GM23338 (cell line): ENCODE measurements around the gene CCL14. TPM values are rescaled to one million over a fixed set of nuclear protein-coding genes. Genes with fewer than 3 reads are reported as not detected.

Source experiments
- ATAC-seq: fragments of 200-7000 bp; cut with Tn5 transposase; 3 replicates; pipeline ENCODE4 v1.9.1; 2020
- DNase-seq: peaks from one replicate; pipeline ENCODE4 v3.0.0-alpha.2; 2015; ENCODE audit warnings: low spot score
- H2AFZ ChIP-seq: fragments of 200-600 bp; sonication (generic); 2 replicates; pipeline ENCODE4 v1.8.0; 2016; ENCODE audit warnings: antibody characterized with exemption, mild to moderate bottlenecking, moderate library complexity
- H3F3A ChIP-seq: fragments of 200-600 bp; sonication (generic); replicated peaks from 2 replicates; pipeline ENCODE4 v1.8.0; 2017; ENCODE audit warnings: antibody characterized with exemption, mixed run types, low read depth
- H3K27ac ChIP-seq: fragments of 200-600 bp; sonication (generic); 2 replicates; pipeline ENCODE4 v1.6.1; 2016; ENCODE audit warnings: low read depth
- H3K27me3 ChIP-seq: fragments of 200-600 bp; sonication (generic); 2 replicates; pipeline ENCODE4 v1.8.0; 2016; ENCODE audit warnings: mild to moderate bottlenecking, mixed run types, moderate library complexity; ENCODE audit not compliant: insufficient read depth
- H3K36me3 ChIP-seq: fragments of 200-600 bp; sonication (generic); 2 replicates; pipeline ENCODE4 v1.8.0; 2016; ENCODE audit warnings: mild to moderate bottlenecking; ENCODE audit not compliant: insufficient read depth
- H3K4me1 ChIP-seq: fragments of 200-600 bp; sonication (generic); 2 replicates; pipeline ENCODE4 v1.8.0; 2016; ENCODE audit warnings: mild to moderate bottlenecking, moderate library complexity; ENCODE audit not compliant: insufficient read depth
- H3K4me2 ChIP-seq: fragments of 200-600 bp; sonication (generic); 2 replicates; pipeline ENCODE4 v1.7.1; 2017; ENCODE audit warnings: mixed run types
- H3K4me3 ChIP-seq: fragments of 200-600 bp; sonication (generic); 2 replicates; pipeline ENCODE4 v1.6.1; 2016; ENCODE audit warnings: mixed run types
- H3K79me2 ChIP-seq: fragments of 200-600 bp; sonication (generic); replicated peaks from 2 replicates; pipeline ENCODE4 v1.8.0; 2017; ENCODE audit warnings: mild to moderate bottlenecking; ENCODE audit not compliant: insufficient read depth
- H3K9me2 ChIP-seq: fragments of 200-600 bp; sonication (generic); 2 replicates; pipeline ENCODE4 v1.8.0; 2017; ENCODE audit not compliant: insufficient read depth
- H4K20me1 ChIP-seq: fragments of 200-600 bp; sonication (generic); replicated peaks from 2 replicates; pipeline ENCODE4 v1.8.0; 2017; ENCODE audit warnings: mild to moderate bottlenecking; ENCODE audit not compliant: insufficient read depth
- H3K27ac Mint-ChIP-seq: 2 replicates; pipeline ENCODE4 v1.8.0; 2020; ENCODE audit warnings: inconsistent platforms, mild to moderate bottlenecking, moderate library complexity, mixed read lengths
- H3K27me3 Mint-ChIP-seq: 3 replicates; pipeline ENCODE4 v1.8.0; 2022; ENCODE audit warnings: low read depth, mild to moderate bottlenecking, moderate library complexity, mixed read lengths, inconsistent platforms; ENCODE audit not compliant: insufficient read depth, poor library complexity
- H3K36me3 Mint-ChIP-seq: 3 replicates; pipeline ENCODE4 v1.8.0; 2021; ENCODE audit warnings: low read depth, mild to moderate bottlenecking, inconsistent platforms, moderate library complexity, mixed read lengths
- H3K4me1 Mint-ChIP-seq: 3 replicates; pipeline ENCODE4 v1.8.0; 2020; ENCODE audit warnings: mild to moderate bottlenecking, inconsistent platforms, mixed read lengths
- H3K4me3 Mint-ChIP-seq: 3 replicates; pipeline ENCODE4 v1.8.0; 2021; ENCODE audit warnings: moderate library complexity, mild to moderate bottlenecking, inconsistent platforms, mixed read lengths
- H3K9me3 Mint-ChIP-seq: 3 replicates; pipeline ENCODE4 v1.8.0; 2020; ENCODE audit warnings: moderate library complexity, mild to moderate bottlenecking, inconsistent platforms, mixed read lengths
- CREB1 ChIP-seq: fragments of 250-450 bp; sonication (Bioruptor Pico); IDR thresholded peaks from 2 replicates; pipeline ENCODE4 v1.5.0; 2020; ENCODE audit warnings: low read depth, mild to moderate bottlenecking, moderate library complexity
- EZH2 ChIP-seq: fragments of 200-600 bp; sonication (generic); IDR thresholded peaks from one replicate; pipeline ENCODE4 v1.8.0; 2017; ENCODE audit warnings: antibody characterized with exemption, mild to moderate bottlenecking, low read depth; ENCODE audit not compliant: unreplicated experiment
- EZH2phosphoT487 ChIP-seq: fragments of 200-600 bp; sonication (generic); IDR thresholded peaks from one replicate; pipeline ENCODE4 v1.8.1; 2018; ENCODE audit warnings: antibody characterized with exemption; ENCODE audit not compliant: unreplicated experiment
- JUNB ChIP-seq: IDR thresholded peaks from one replicate; pipeline ENCODE4 v1.6.1; 2016; ENCODE audit warnings: antibody characterized with exemption; ENCODE audit not compliant: unreplicated experiment
- NANOG ChIP-seq: IDR thresholded peaks from 2 replicates; pipeline ENCODE4 v1.6.1; 2016; ENCODE audit warnings: antibody characterized with exemption, borderline replicate concordance
- POLR2AphosphoS5 ChIP-seq: IDR thresholded peaks from 2 replicates; pipeline ENCODE4 v1.6.1; 2016; ENCODE audit warnings: antibody characterized with exemption, low read depth
- ZNF114 ChIP-seq: fragments of 250-450 bp; sonication (Bioruptor Pico); IDR thresholded peaks from 2 replicates; pipeline ENCODE4 v1.5.0; 2020; ENCODE audit warnings: mild to moderate bottlenecking, moderate library complexity
- polyA plus RNA-seq: library from polyadenylated mRNA; unstranded; fragments of >200 nt; fragmentation: Nextera tagmentation; extraction: Ambion mirVana; gene quantifications from 2 replicates; pipeline ENCODE4 v1.2.1, GENCODE V29; 2016
- total RNA-seq: library from RNA; depleted of rRNA; stranded (reverse); fragments of >200 nt; shearing (Covaris generic); gene quantifications from 2 replicates; pipeline ENCODE4 v1.2.3, GENCODE V29; 2014
- TF ChIP-seq, protein P1 (sequence below): fragments of 250-450 bp; sonication (Bioruptor Pico); IDR thresholded peaks from 2 replicates; pipeline ENCODE4 v1.5.0; 2020; ENCODE audit warnings: mild to moderate bottlenecking, moderate library complexity
- TF ChIP-seq, protein P2 (sequence below): IDR thresholded peaks from 2 replicates; pipeline ENCODE4 v1.6.1; 2016; ENCODE audit warnings: antibody characterized with exemption
- TF ChIP-seq, protein P3 (sequence below), 2 experiments: fragments of 200-600 bp in 1 of 2; sonication (generic) in 1 of 2; conservative IDR thresholded peaks; 2 replicates each; pipeline versions ENCODE4 v1.5.1 to v1.6.1; 2016 to 2017; ENCODE audit warnings: antibody characterized with exemption in 2 of 2, low read depth in 2 of 2, mild to moderate bottlenecking in 2 of 2, moderate library complexity in 1 of 2
- TF ChIP-seq, protein P4 (sequence below): IDR thresholded peaks from one replicate; pipeline ENCODE4 v1.6.1; 2018; ENCODE audit warnings: antibody characterized with exemption; ENCODE audit not compliant: unreplicated experiment

The CCL14 gene
- total and polyA plus RNA-seq, 2 experiments from 2014 or later, result not detected

DNA sequence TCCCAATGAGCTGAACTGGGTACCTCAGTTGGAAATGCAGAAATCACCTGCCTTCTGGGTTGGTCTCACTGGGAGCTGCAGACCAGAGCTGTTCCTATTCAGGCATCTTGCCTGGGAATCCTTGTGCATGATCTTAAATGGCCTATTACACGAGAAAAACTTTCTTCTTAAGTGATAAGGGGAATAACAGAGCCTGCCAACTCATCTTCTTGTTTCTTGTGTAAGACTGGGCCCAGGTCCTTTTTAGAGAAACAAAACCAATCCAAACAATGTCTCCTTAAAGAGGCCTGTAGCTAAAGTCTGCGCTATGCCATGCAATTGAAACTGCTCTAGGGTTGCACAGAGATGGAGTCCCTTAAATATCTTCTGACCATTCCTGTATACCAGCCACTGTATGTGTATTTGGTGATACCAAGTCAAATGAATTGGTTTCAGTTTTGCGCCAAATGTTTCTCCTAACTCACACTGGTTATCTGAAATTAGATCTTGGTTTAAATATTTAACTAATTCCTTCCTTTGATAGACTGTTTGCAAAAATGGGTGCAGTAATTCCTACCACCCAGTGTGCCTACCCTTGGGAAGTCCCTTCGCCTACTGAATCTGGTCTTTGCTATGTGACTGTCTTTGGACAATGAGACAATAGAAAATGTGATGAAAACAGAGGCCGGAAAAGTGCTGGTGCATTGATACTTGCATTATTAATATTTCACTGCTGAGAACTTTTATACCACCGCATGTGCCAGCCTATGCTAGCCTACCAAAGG lies 37.8 kb upstream of the CCL14 start:
- Mint-ChIP-seq H3K36me3 (no peaks in the 10 kb centered on the region; the same call in 1 of the 3 replicates), H3K27ac (no peak overlapping the region), H3K4me3 (no peak overlapping the region), H3K4me1 (no peaks in the 10 kb centered on the region), H3K9me3 (0 out of 3 replicates have a peak, but pooled peaks cover 9% of the 10 kb centered on the region), H3K27me3 (peaks cover 6% of the 10 kb centered on the region)
- ATAC-seq, result no peak
- Histone ChIP-seq H2AFZ (no peak overlapping the region), H3K36me3 (no peaks in the 10 kb centered on the region), H3F3A (no peaks in the 10 kb centered on the region), H4K20me1 (no peaks in the 10 kb centered on the region), H3K4me3 (no peak overlapping the region), H3K27me3 (no peaks in the 10 kb centered on the region), H3K27ac (no peak overlapping the region), H3K4me2 (no peak overlapping the region), H3K4me1 (no peaks in the 10 kb centered on the region), H3K79me2 (no peaks in the 10 kb centered on the region), H3K9me2 (peaks cover 5% of the 10 kb centered on the region; the same call in 1 of the 2 replicates)
- TF ChIP-seq ZNF114 (CRISPR knock-in tag) (no peak), EZH2 (no peak), EZH2phosphoT487 (no peak), JUNB (no peak), NANOG (no peak), POLR2AphosphoS5 (no peak), CREB1 (CRISPR knock-in tag) (no peak)
- TF ChIP-seq, protein P1, sequence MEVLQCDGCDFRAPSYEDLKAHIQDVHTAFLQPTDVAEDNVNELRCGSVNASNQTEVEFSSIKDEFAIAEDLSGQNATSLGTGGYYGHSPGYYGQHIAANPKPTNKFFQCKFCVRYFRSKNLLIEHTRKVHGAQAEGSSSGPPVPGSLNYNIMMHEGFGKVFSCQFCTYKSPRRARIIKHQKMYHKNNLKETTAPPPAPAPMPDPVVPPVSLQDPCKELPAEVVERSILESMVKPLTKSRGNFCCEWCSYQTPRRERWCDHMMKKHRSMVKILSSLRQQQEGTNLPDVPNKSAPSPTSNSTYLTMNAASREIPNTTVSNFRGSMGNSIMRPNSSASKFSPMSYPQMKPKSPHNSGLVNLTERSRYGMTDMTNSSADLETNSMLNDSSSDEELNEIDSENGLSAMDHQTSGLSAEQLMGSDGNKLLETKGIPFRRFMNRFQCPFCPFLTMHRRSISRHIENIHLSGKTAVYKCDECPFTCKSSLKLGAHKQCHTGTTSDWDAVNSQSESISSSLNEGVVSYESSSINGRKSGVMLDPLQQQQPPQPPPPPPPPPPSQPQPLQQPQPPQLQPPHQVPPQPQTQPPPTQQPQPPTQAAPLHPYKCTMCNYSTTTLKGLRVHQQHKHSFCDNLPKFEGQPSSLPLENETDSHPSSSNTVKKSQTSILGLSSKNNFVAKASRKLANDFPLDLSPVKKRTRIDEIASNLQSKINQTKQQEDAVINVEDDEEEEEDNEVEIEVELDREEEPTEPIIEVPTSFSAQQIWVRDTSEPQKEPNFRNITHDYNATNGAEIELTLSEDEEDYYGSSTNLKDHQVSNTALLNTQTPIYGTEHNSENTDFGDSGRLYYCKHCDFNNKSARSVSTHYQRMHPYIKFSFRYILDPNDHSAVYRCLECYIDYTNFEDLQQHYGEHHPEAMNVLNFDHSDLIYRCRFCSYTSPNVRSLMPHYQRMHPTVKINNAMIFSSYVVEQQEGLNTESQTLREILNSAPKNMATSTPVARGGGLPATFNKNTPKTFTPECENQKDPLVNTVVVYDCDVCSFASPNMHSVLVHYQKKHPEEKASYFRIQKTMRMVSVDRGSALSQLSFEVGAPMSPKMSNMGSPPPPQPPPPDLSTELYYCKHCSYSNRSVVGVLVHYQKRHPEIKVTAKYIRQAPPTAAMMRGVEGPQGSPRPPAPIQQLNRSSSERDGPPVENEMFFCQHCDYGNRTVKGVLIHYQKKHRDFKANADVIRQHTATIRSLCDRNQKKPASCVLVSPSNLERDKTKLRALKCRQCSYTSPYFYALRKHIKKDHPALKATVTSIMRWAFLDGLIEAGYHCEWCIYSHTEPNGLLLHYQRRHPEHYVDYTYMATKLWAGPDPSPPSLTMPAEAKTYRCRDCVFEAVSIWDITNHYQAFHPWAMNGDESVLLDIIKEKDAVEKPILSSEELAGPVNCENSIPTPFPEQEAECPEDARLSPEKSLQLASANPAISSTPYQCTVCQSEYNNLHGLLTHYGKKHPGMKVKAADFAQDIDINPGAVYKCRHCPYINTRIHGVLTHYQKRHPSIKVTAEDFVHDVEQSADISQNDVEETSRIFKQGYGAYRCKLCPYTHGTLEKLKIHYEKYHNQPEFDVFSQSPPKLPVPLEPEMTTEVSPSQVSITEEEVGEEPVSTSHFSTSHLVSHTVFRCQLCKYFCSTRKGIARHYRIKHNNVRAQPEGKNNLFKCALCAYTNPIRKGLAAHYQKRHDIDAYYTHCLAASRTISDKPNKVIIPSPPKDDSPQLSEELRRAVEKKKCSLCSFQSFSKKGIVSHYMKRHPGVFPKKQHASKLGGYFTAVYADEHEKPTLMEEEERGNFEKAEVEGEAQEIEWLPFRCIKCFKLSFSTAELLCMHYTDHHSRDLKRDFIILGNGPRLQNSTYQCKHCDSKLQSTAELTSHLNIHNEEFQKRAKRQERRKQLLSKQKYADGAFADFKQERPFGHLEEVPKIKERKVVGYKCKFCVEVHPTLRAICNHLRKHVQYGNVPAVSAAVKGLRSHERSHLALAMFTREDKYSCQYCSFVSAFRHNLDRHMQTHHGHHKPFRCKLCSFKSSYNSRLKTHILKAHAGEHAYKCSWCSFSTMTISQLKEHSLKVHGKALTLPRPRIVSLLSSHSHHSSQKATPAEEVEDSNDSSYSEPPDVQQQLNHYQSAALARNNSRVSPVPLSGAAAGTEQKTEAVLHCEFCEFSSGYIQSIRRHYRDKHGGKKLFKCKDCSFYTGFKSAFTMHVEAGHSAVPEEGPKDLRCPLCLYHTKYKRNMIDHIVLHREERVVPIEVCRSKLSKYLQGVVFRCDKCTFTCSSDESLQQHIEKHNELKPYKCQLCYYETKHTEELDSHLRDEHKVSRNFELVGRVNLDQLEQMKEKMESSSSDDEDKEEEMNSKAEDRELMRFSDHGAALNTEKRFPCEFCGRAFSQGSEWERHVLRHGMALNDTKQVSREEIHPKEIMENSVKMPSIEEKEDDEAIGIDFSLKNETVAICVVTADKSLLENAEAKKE (CRISPR knock-in tag), result no peak
- TF ChIP-seq, protein P2, sequence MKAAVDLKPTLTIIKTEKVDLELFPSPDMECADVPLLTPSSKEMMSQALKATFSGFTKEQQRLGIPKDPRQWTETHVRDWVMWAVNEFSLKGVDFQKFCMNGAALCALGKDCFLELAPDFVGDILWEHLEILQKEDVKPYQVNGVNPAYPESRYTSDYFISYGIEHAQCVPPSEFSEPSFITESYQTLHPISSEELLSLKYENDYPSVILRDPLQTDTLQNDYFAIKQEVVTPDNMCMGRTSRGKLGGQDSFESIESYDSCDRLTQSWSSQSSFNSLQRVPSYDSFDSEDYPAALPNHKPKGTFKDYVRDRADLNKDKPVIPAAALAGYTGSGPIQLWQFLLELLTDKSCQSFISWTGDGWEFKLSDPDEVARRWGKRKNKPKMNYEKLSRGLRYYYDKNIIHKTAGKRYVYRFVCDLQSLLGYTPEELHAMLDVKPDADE, result no peak
- TF ChIP-seq, protein P3, sequence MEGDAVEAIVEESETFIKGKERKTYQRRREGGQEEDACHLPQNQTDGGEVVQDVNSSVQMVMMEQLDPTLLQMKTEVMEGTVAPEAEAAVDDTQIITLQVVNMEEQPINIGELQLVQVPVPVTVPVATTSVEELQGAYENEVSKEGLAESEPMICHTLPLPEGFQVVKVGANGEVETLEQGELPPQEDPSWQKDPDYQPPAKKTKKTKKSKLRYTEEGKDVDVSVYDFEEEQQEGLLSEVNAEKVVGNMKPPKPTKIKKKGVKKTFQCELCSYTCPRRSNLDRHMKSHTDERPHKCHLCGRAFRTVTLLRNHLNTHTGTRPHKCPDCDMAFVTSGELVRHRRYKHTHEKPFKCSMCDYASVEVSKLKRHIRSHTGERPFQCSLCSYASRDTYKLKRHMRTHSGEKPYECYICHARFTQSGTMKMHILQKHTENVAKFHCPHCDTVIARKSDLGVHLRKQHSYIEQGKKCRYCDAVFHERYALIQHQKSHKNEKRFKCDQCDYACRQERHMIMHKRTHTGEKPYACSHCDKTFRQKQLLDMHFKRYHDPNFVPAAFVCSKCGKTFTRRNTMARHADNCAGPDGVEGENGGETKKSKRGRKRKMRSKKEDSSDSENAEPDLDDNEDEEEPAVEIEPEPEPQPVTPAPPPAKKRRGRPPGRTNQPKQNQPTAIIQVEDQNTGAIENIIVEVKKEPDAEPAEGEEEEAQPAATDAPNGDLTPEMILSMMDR (conservative IDR thresholded peaks at IDR 0.05; ENCODE audit: low read depth in 2 of 2), result no peak
- TF ChIP-seq, protein P4, sequence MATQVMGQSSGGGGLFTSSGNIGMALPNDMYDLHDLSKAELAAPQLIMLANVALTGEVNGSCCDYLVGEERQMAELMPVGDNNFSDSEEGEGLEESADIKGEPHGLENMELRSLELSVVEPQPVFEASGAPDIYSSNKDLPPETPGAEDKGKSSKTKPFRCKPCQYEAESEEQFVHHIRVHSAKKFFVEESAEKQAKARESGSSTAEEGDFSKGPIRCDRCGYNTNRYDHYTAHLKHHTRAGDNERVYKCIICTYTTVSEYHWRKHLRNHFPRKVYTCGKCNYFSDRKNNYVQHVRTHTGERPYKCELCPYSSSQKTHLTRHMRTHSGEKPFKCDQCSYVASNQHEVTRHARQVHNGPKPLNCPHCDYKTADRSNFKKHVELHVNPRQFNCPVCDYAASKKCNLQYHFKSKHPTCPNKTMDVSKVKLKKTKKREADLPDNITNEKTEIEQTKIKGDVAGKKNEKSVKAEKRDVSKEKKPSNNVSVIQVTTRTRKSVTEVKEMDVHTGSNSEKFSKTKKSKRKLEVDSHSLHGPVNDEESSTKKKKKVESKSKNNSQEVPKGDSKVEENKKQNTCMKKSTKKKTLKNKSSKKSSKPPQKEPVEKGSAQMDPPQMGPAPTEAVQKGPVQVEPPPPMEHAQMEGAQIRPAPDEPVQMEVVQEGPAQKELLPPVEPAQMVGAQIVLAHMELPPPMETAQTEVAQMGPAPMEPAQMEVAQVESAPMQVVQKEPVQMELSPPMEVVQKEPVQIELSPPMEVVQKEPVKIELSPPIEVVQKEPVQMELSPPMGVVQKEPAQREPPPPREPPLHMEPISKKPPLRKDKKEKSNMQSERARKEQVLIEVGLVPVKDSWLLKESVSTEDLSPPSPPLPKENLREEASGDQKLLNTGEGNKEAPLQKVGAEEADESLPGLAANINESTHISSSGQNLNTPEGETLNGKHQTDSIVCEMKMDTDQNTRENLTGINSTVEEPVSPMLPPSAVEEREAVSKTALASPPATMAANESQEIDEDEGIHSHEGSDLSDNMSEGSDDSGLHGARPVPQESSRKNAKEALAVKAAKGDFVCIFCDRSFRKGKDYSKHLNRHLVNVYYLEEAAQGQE, result no peak
- no peak for DNase-seq
